Activated CD8-positive, alpha-beta memory T cell treated with anti-CD3 and anti-CD28 coated beads for 48 hours (primary cell): ENCODE data around the gene PSMD1.

Source experiments
- DNase-seq, 3 experiments: peaks; one replicate each; pipeline ENCODE4 v3.0.0-alpha.2; 2020; ENCODE audit warnings: low read depth in 2 of 3, low spot score in 2 of 3

PSMD1 gene

GRCh38 chr2:231034291-231034882 is 22.3 kb upstream of the PSMD1 start:
- DNase-seq = no peak

- DNase-seq = no peak
Observed at GRCh38 chr2:231036131-231036530, 20.5 kb upstream of the PSMD1 start.

GRCh38 chr2:231036578-231037106 is 20.0 kb upstream of the PSMD1 start:
- no peak for DNase-seq

GRCh38 chr2:231037202-231037730 is 19.4 kb upstream of the PSMD1 start, which contains the start of gene C2orf72:
Gene C2orf72 (plus strand): TSS chr2:231037523. CDS start chr2:231037566, 43 bp downstream.
- no peak for DNase-seq

GRCh38 chr2:231037731-231038482 is 18.8 kb upstream of the PSMD1 start:
- no peak for DNase-seq

- DNase-seq = no peak
Observed at GRCh38 chr2:231038483-231039293, 18.0 kb upstream of the PSMD1 start.

- no peak for DNase-seq
Observed at GRCh38 chr2:231039294-231039664, 17.4 kb upstream of the PSMD1 start.

- DNase-seq = no peak
Observed at GRCh38 chr2:231039821-231040364, 16.8 kb upstream of the PSMD1 start.

- no peak for DNase-seq
Observed at GRCh38 chr2:231041061-231041689, 15.5 kb upstream of the PSMD1 start.

- no peak for DNase-seq
Observed at GRCh38 chr2:231043796-231044195, 12.9 kb upstream of the PSMD1 start.

GRCh38 chr2:231046916-231047273 is 9.8 kb upstream of the PSMD1 start:
- DNase-seq = no peak

GRCh38 chr2:231047274-231047922 is 9.3 kb upstream of the PSMD1 start:
- no peak for DNase-seq

- no peak for DNase-seq
Observed at GRCh38 chr2:231047923-231048915, 8.4 kb upstream of the PSMD1 start.

GRCh38 chr2:231049286-231050017 is 7.2 kb upstream of the PSMD1 start:
- DNase-seq = no peak

GRCh38 chr2:231050018-231050901 is 6.4 kb upstream of the PSMD1 start:
- no peak for DNase-seq

- DNase-seq = no peak
Observed at GRCh38 chr2:231051116-231051515, 5.6 kb upstream of the PSMD1 start.
